PC-3 (cell line): ENCODE data around the gene NR1D1. TPM values are rescaled to one million over a fixed set of nuclear protein-coding genes. Genes with fewer than 3 reads are reported as not detected.

Source experiments
- ATAC-seq: fragments of 200-7000 bp; cut with Tn5 transposase; 2 replicates; pipeline ENCODE4 v1.9.1; 2020; ENCODE audit warnings: mild to moderate bottlenecking, moderate library complexity
- BruUV-seq: library from RNA; stranded (reverse); fragments of 400-500 nt; replicated peaks from 2 replicates; lab custom pipeline; 2021; lab: Mats Ljungman, UMichigan
- CTCF ChIA-PET: fragments of 300-600 bp; sonication (Branson Sonifier 250); formaldehyde crosslinking; loops from one replicate; lab custom pipeline; 2022; ENCODE audit warnings: antibody characterized with exemption; lab: Charles Lee
- POLR2A ChIA-PET: fragments of 300-600 bp; sonication (Branson Sonifier 250); formaldehyde crosslinking; loops from one replicate; lab custom pipeline; 2022; ENCODE audit warnings: antibody characterized with exemption; ENCODE audit not compliant: unreplicated experiment; lab: Charles Lee
- DNase-seq: peaks from one replicate; pipeline ENCODE4 v3.0.0-alpha.2; 2015
- H2AFZ ChIP-seq: fragments of 300-600 bp; sonication (generic); 2 replicates; pipeline ENCODE4 v1.6.0; 2016; ENCODE audit warnings: antibody characterized with exemption, low read length
- H3F3A ChIP-seq: fragments of 300-600 bp; sonication (generic); one replicate; pipeline ENCODE4 v1.6.0; 2017; ENCODE audit warnings: antibody characterized with exemption, low read length, control low read depth, mild to moderate bottlenecking; ENCODE audit not compliant: unreplicated experiment
- H3K27ac ChIP-seq: fragments of 300-600 bp; sonication (generic); 2 replicates; pipeline ENCODE4 v1.5.1; 2016; ENCODE audit warnings: mild to moderate bottlenecking, low read length
- H3K27me3 ChIP-seq: fragments of 300-600 bp; sonication (generic); 2 replicates; pipeline ENCODE4 v1.6.1; 2016; ENCODE audit warnings: low read length, mixed read lengths
- H3K36me3 ChIP-seq: fragments of 300-600 bp; sonication (generic); 2 replicates; pipeline ENCODE4 v1.6.1; 2016; ENCODE audit warnings: low read depth, mixed run types, low read length, mixed read lengths
- H3K4me1 ChIP-seq: fragments of 300-600 bp; sonication (generic); 2 replicates; pipeline ENCODE4 v1.5.1; 2016; ENCODE audit warnings: low read length; ENCODE audit not compliant: insufficient read depth
- H3K4me2 ChIP-seq: fragments of 300-600 bp; sonication (generic); 2 replicates; pipeline ENCODE4 v1.6.0; 2016; ENCODE audit warnings: low read length
- H3K4me3 ChIP-seq: fragments of 300-600 bp; sonication (generic); 2 replicates; pipeline ENCODE4 v1.5.1; 2016; ENCODE audit warnings: mild to moderate bottlenecking, low read length, mixed read lengths
- H3K79me2 ChIP-seq: fragments of 300-600 bp; sonication (generic); 2 replicates; pipeline ENCODE4 v1.6.1; 2017; ENCODE audit warnings: low read length, mixed read lengths
- H3K9ac ChIP-seq: fragments of 300-600 bp; sonication (generic); 2 replicates; pipeline ENCODE4 v1.6.0; 2016; ENCODE audit warnings: mild to moderate bottlenecking, low read length
- H3K9me2 ChIP-seq: fragments of 300-600 bp; sonication (generic); replicated peaks from 2 replicates; pipeline ENCODE4 v1.6.1; 2016; ENCODE audit warnings: mixed run types, low read length, mixed read lengths
- H3K9me3 ChIP-seq: fragments of 300-600 bp; sonication (generic); 2 replicates; pipeline ENCODE4 v1.6.1; 2016; ENCODE audit warnings: low read length, mixed read lengths
- H4K20me1 ChIP-seq: fragments of 300-600 bp; sonication (generic); 2 replicates; pipeline ENCODE4 v1.6.1; 2016; ENCODE audit warnings: low read length, mixed read lengths
- CTCF ChIP-seq: fragments of 300-600 bp; sonication (generic); conservative IDR thresholded peaks from 2 replicates; pipeline ENCODE4 v1.5.1; 2017; ENCODE audit warnings: antibody characterized with exemption, low read depth, mild to moderate bottlenecking, low read length
- EZH2 ChIP-seq: fragments of 300-600 bp; sonication (generic); IDR thresholded peaks from one replicate; pipeline ENCODE4 v1.6.1; 2017; ENCODE audit warnings: antibody characterized with exemption, mild to moderate bottlenecking, low read length; ENCODE audit not compliant: unreplicated experiment
- EZH2phosphoT487 ChIP-seq: fragments of 300-600 bp; sonication (generic); IDR thresholded peaks from 2 replicates; pipeline ENCODE4 v1.6.1; 2018; ENCODE audit warnings: mild to moderate bottlenecking, antibody characterized with exemption, low read length, borderline replicate concordance
- intact Hi-C: fragments of 100-400 bp; cut with micrococcal nuclease; formaldehyde crosslinking; loops from 2 replicates; pipeline ENCODE4 v1.9.0; 2023
- total RNA-seq: library from RNA; depleted of rRNA; stranded (reverse); fragments of >200 nt; gene quantifications from 2 replicates; pipeline ENCODE4 v1.2.3, GENCODE V29; 2014

The NR1D1 gene
- total RNA-seq, 1 experiment from 2014 or later, result 7.1 TPM

- no peaks in the 10 kb centered on the region for H3K79me2 ChIP-seq
- H3K36me3 ChIP-seq, result no peaks in the 10 kb centered on the region
- H2AFZ ChIP-seq, result peak overlapping the region; percentile 70
- ChIA-PET POLR2A (interaction anchor here (0.6 kb wide), 1 partner anchor 46 kb away, joined by 4 read pairs; no protein-coding TSS in a partner anchor), CTCF (interaction anchor here (0.6 kb wide), 1 partner anchor 277 kb away, joined by 9 read pairs; no protein-coding TSS in a partner anchor)
- H4K20me1 ChIP-seq, result no peaks in the 10 kb centered on the region
- peaks cover 38% of the 10 kb centered on the region for H3K4me1 ChIP-seq
- peak overlapping the region; percentile 43; the same call in 1 of the 2 replicates for H3K4me3 ChIP-seq
- intact Hi-C loops, result no loop called here
- no peaks in the 10 kb centered on the region for H3F3A ChIP-seq
- no peaks in the 10 kb centered on the region for H3K9me3 ChIP-seq
- no peak for TF ChIP-seq EZH2phosphoT487
- TF ChIP-seq CTCF, result no peak
- no peak for TF ChIP-seq EZH2
- BruUV-seq, result no TSS peak
- no peak for ATAC-seq
- no peak for DNase-seq
- no peaks in the 10 kb centered on the region for H3K27me3 ChIP-seq
- no peaks in the 10 kb centered on the region for H3K9me2 ChIP-seq
- H3K27ac ChIP-seq, result no peak overlapping the region
- H3K9ac ChIP-seq, result peak overlapping the region; percentile 32
- H3K4me2 ChIP-seq, result peak overlapping the region; percentile 75
These were observed 31.8 kb downstream of the NR1D1 start for GRCh38 chr17:40068584-40068916.

GRCh38 chr17:40068129-40068581 is 32.2 kb downstream of the NR1D1 start:
- Histone ChIP-seq H3F3A (no peaks in the 10 kb centered on the region), H4K20me1 (no peaks in the 10 kb centered on the region), H3K79me2 (no peaks in the 10 kb centered on the region), H2AFZ (peak overlapping the region; percentile 70; the same call in 1 of the 2 replicates), H3K9me2 (no peaks in the 10 kb centered on the region), H3K27ac (no peak overlapping the region), H3K4me1 (peaks cover 38% of the 10 kb centered on the region), H3K36me3 (no peaks in the 10 kb centered on the region), H3K4me3 (peak overlapping the region; percentile 43; the same call in 1 of the 2 replicates), H3K27me3 (no peaks in the 10 kb centered on the region), H3K4me2 (peak overlapping the region; percentile 75), H3K9me3 (no peaks in the 10 kb centered on the region), H3K9ac (peak overlapping the region; percentile 32; the same call in 1 of the 2 replicates)
- TF ChIP-seq EZH2phosphoT487 (no peak), CTCF (no peak), EZH2 (no peak)
- DNase-seq (peak; percentile 39), ATAC-seq (0 out of 2 replicates have a peak, but pooled peaks have one; percentile 16)
- intact Hi-C loops, result no loop called here
- no TSS peak for BruUV-seq
- ChIA-PET POLR2A (no interaction called here), CTCF (interaction anchor here (0.6 kb wide), 1 partner anchor 277 kb away, joined by 9 read pairs; no protein-coding TSS in a partner anchor)

GRCh38 chr17:40067710-40068109 is 32.7 kb downstream of the NR1D1 start:
- no peaks in the 10 kb centered on the region for H3K9me3 ChIP-seq
- H3K9me2 ChIP-seq, result no peaks in the 10 kb centered on the region

More at GRCh38 chr17:40067710-40068109, 32.7 kb downstream of the NR1D1 start:
- Histone ChIP-seq H3K27ac (no peak overlapping the region), H3K4me3 (no peak overlapping the region), H3K9ac (no peak overlapping the region), H3K4me2 (no peak overlapping the region), H3K27me3 (no peaks in the 10 kb centered on the region), H3F3A (no peaks in the 10 kb centered on the region), H2AFZ (no peak overlapping the region), H3K36me3 (no peaks in the 10 kb centered on the region), H4K20me1 (no peaks in the 10 kb centered on the region), H3K4me1 (peaks cover 38% of the 10 kb centered on the region), H3K79me2 (no peaks in the 10 kb centered on the region)
- no peak for TF ChIP-seq EZH2phosphoT487
- TF ChIP-seq EZH2, result no peak
- no peak for TF ChIP-seq CTCF
- no TSS peak for BruUV-seq
- DNase-seq (no peak), ATAC-seq (no peak)
- intact Hi-C loops, result no loop called here
- ChIA-PET POLR2A (no interaction called here), CTCF (no interaction called here)
